HepG2 (cell line): Measurements from ENCODE around the gene CFAP54. TPM values are rescaled to one million over a fixed set of nuclear protein-coding genes. Genes with fewer than 3 reads are reported as not detected.

ENCODE experiments used
- ATAC-seq: fragments of 200-7000 bp; cut with Tn5 transposase; 3 replicates; pipeline ENCODE4 v1.9.1; 2020; ENCODE audit warnings: mild to moderate bottlenecking, moderate library complexity
- BruUV-seq: library from RNA; stranded (reverse); fragments of 400-500 nt; replicated peaks from 2 replicates; lab custom pipeline; 2021; lab: Mats Ljungman, UMichigan
- CTCF ChIA-PET: fragments of 300-600 bp; formaldehyde crosslinking; extraction: SDS; loops from one replicate; lab custom pipeline; 2021; ENCODE audit warnings: low total read pairs, inconsistent platforms, low intra/inter-chr PET ratio; lab: Yijun Ruan, JAX
- POLR2A ChIA-PET: fragments of 350-600 bp; sonication (Branson Sonifier 250); formaldehyde crosslinking; loops from one replicate; lab custom pipeline; 2020; ENCODE audit warnings: antibody characterized with exemption, inconsistent platforms; lab: Yijun Ruan, JAX
- DNase-seq: peaks from one replicate; pipeline ENCODE4 v3.0.0-alpha.2; 2015; ENCODE audit warnings: low spot score
- FAIRE-seq: peaks from 3 replicates; lab custom pipeline; 2011; peaks lifted over from hg19 to GRCh38; lab: Jason Lieb, UNC
- H2AFZ ChIP-seq: one replicate; pipeline ENCODE4 v1.6.1; 2011; ENCODE audit warnings: low read length, inconsistent platforms
- H3K27ac ChIP-seq: fragments of 300-600 bp; 3 replicates; pipeline ENCODE4 v1.8.0; 2011; ENCODE audit warnings: mixed run types, mild to moderate bottlenecking, mixed read lengths, low read length, inconsistent platforms; ENCODE audit not compliant: insufficient read depth; ENCODE audit errors: extremely low read length
- H3K27me3 ChIP-seq, 2 experiments: fragments of 200-600 bp in 1 of 2; 2 replicates in 1 of 2; 3 replicates in 1 of 2; pipeline versions ENCODE4 v1.6.0 to v1.8.0; 2011; ENCODE audit warnings: low read length in 2 of 2, mild to moderate bottlenecking in 2 of 2, moderate library complexity in 2 of 2, inconsistent platforms in 1 of 2; ENCODE audit not compliant: insufficient read depth in 2 of 2, control insufficient read depth in 1 of 2
- H3K36me3 ChIP-seq, 2 experiments: fragments of 200-600 bp in 1 of 2; replicated peaks in 1 of 2; 2 replicates in 1 of 2; 3 replicates in 1 of 2; pipeline versions ENCODE4 v1.5.1 to v1.8.0; 2011; ENCODE audit warnings: low read length in 2 of 2, inconsistent platforms in 1 of 2; ENCODE audit not compliant: insufficient read depth in 2 of 2, control insufficient read depth in 1 of 2
- H3K4me1 ChIP-seq: 2 replicates; pipeline ENCODE4 v1.5.1; 2012; ENCODE audit warnings: low read length, inconsistent platforms; ENCODE audit not compliant: insufficient read depth
- H3K4me2 ChIP-seq: 2 replicates; pipeline ENCODE4 v1.6.0; 2011; ENCODE audit warnings: low read depth, low read length, inconsistent platforms
- H3K4me3 ChIP-seq, 3 experiments: fragments of 200-600 bp in 1 of 3; sonication (generic), shearing (Covaris generic) in 1 of 3; replicated peaks in 1 of 3; 2 replicates each; pipeline ENCODE4 v1.5.1; 2011 to 2016; ENCODE audit warnings: low read length in 3 of 3, inconsistent platforms in 2 of 3, low read depth in 2 of 3, mild to moderate bottlenecking in 2 of 3, control low read depth in 1 of 3, mixed read lengths in 1 of 3; ENCODE audit not compliant: insufficient read depth in 1 of 3
- H3K79me2 ChIP-seq: one replicate; pipeline ENCODE4 v1.6.1; 2011; ENCODE audit warnings: low read length, inconsistent platforms; ENCODE audit not compliant: insufficient read depth
- H3K9ac ChIP-seq: 2 replicates; pipeline ENCODE4 v1.6.0; 2011; ENCODE audit warnings: mild to moderate bottlenecking, low read depth, low read length, inconsistent platforms; ENCODE audit not compliant: insufficient read depth
- H3K9me3 ChIP-seq: 2 replicates; pipeline ENCODE4 v1.5.1; 2012; ENCODE audit warnings: mild to moderate bottlenecking, low read length
- H4K20me1 ChIP-seq: 2 replicates; pipeline ENCODE4 v1.6.0; 2011; ENCODE audit warnings: inconsistent platforms, mild to moderate bottlenecking, low read length, moderate library complexity; ENCODE audit not compliant: insufficient read depth
- IRF1 ChIP-seq: sonication (generic); formaldehyde crosslinking; IDR thresholded peaks from 2 replicates; pipeline ENCODE4 v1.4.0; 2020; ENCODE audit warnings: low read depth, mild to moderate bottlenecking, missing genetic modification reagents
- KDM5B ChIP-seq: sonication (generic); formaldehyde crosslinking; IDR thresholded peaks from 2 replicates; pipeline ENCODE4 v1.4.0; 2020; ENCODE audit warnings: missing genetic modification reagents, mild to moderate bottlenecking, borderline replicate concordance
- KMT2A ChIP-seq: sonication (generic); formaldehyde crosslinking; IDR thresholded peaks from 2 replicates; pipeline ENCODE4 v1.4.0; 2020; ENCODE audit warnings: missing genetic modification reagents
- ZBTB38 ChIP-seq: sonication (generic); formaldehyde crosslinking; IDR thresholded peaks from 2 replicates; pipeline ENCODE4 v1.5.1; 2020; ENCODE audit warnings: mild to moderate bottlenecking, missing genetic modification reagents
- ZNF160 ChIP-seq: sonication (generic); formaldehyde crosslinking; IDR thresholded peaks from 2 replicates; pipeline ENCODE4 v1.8.0; 2022; ENCODE audit warnings: mild to moderate bottlenecking, inconsistent platforms, missing genetic modification reagents
- whole genome bisulfite sequencing: methylation state at CpG from one replicate; pipeline ENCODE4 v1.1.6; 2017; ENCODE audit warnings: low lambda C conversion rate; 5-methylcytosine and 5-hydroxymethylcytosine counted together
- in situ Hi-C: cut with HindIII; loops from 2 replicates; pipeline ENCODE4 v1.10.0; 2017; ENCODE audit warnings: low pct_unique_long_range_greater_than_20kb; ENCODE audit not compliant: extremely low pct_ligation_motif_present
- intact Hi-C: fragments of 100-400 bp; cut with micrococcal nuclease; formaldehyde crosslinking; loops from one replicate; pipeline ENCODE4 v1.10.0; 2022; ENCODE audit not compliant: unreplicated experiment
- polyA plus RNA-seq, 8 experiments: library from polyadenylated mRNA; depleted of rRNA in 3 of 8; stranded (reverse) in 7 of 8; unstranded in 1 of 8; fragments of >200 nt; fragmentation: Illumina TruSeq in 4 of 8; extraction: Trizol in 4 of 8; gene quantifications; 2 replicates each; pipeline versions ENCODE4 v1.2.1 to v1.2.3, GENCODE V29; 2011 to 2016; ENCODE audit warnings: low read depth in 4 of 8, missing spikeins in 1 of 8, mixed read lengths in 1 of 8; ENCODE audit not compliant: insufficient read depth in 1 of 8
- total RNA-seq, 5 experiments: library from RNA; depleted of rRNA; stranded (reverse); fragments of >200 nt; fragmentation: Illumina TruSeq; extraction: Trizol; gene quantifications; 2 replicates each; pipeline ENCODE4 v1.2.3, GENCODE V29; 2016; ENCODE audit warnings: low read depth in 1 of 5

CFAP54 gene
- total and polyA plus RNA-seq, 2 of the 13 experiments (the other 11 are each of a cell fraction or from before 2014, with no cell fraction given), result not detected

- intact Hi-C loops, result no loop called here
- in situ Hi-C loops, result no loop called here
- 2% methylated on average over 2 of the region's 2 CpGs for WGBS
- Histone ChIP-seq H3K79me2 (no peaks in the 10 kb centered on the region), H3K27me3 (no peaks in the 10 kb centered on the region; a peak in 1 of 5 replicates), H3K4me2 (no peak overlapping the region), H4K20me1 (no peaks in the 10 kb centered on the region), H3K4me1 (no peaks in the 10 kb centered on the region), H3K9ac (no peak overlapping the region), H3K4me3 (no peak overlapping the region), H3K27ac (no peak overlapping the region), H3K9me3 (no peaks in the 10 kb centered on the region)
- ChIA-PET CTCF (no interaction called here), POLR2A (no interaction called here)
- no peak for FAIRE-seq
- BruUV-seq, result no TSS peak
- no peak for ATAC-seq
- no peak for DNase-seq
- TF ChIP-seq IRF1 (no peak), KMT2A (CRISPR knock-in tag) (no peak), ZBTB38 (no peak)
- TF ChIP-seq, all 625 proteins: peak for 0
- Histone ChIP-seq H3K36me3 (no peaks in the 10 kb centered on the region), H2AFZ (no peak overlapping the region)
Measured at GRCh38 chr12:96786791-96787190, 297.4 kb downstream of the CFAP54 start.

DNA sequence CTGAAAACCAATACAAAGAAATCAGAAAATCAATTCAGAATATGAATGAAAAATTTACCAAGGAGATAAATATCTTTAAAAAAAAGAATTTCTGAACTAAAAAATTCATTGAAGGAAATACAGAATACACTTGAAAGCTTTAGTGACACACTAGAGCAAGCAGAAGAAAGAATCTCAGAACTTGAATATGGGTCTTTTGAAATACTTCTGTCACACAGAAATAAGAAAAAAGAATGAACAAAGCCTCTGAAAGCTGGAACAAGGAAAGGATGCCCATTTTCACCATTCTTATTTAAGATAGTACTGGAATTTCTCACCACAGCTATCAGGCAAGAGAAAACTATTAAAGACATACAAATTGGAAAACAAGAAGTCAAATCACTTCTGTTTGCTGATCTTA lies 314.6 kb downstream of the CFAP54 start:
- Histone ChIP-seq H2AFZ (no peak overlapping the region), H3K4me3 (no peak overlapping the region), H3K9ac (no peak overlapping the region), H3K27me3 (no peaks in the 10 kb centered on the region), H4K20me1 (no peaks in the 10 kb centered on the region), H3K36me3 (no peaks in the 10 kb centered on the region), H3K79me2 (no peaks in the 10 kb centered on the region), H3K27ac (no peak overlapping the region), H3K9me3 (0 out of 2 replicates have a peak, but pooled peaks cover 9% of the 10 kb centered on the region), H3K4me1 (no peaks in the 10 kb centered on the region), H3K4me2 (no peak overlapping the region)
- ATAC-seq (no peak), DNase-seq (no peak), FAIRE-seq (no peak)
- POLR2A ChIA-PET, result no interaction called here
- CTCF ChIA-PET, result no interaction called here
- in situ Hi-C loops (no loop called here), intact Hi-C loops (no loop called here)
- no TSS peak for BruUV-seq
- TF ChIP-seq ZNF160, result peak; percentile 95
- no peak for TF ChIP-seq KDM5B (CRISPR knock-in tag)
